Naive B cell (primary cell): ENCODE data around the gene ZNF749. TPM values are rescaled to one million over a fixed set of nuclear protein-coding genes. Genes with fewer than 3 reads are reported as not detected.

ENCODE experiments used
- ATAC-seq, 2 donors: fragments of 150-1000 bp; cut with Tn5 transposase; 2 replicates each; pipeline ENCODE4 v1.10.0; 2021; ENCODE audit warnings: low read depth in 2 of 2, mild to moderate bottlenecking in 2 of 2, moderate library complexity in 2 of 2
- DNase-seq: peaks from one replicate; pipeline ENCODE4 v3.0.0; 2022
- H3K27ac Mint-ChIP-seq, 6 donors: one replicate each; pipeline ENCODE4 v1.8.0; 2020 to 2022; ENCODE audit warnings: mild to moderate bottlenecking in 6 of 6, mixed read lengths in 6 of 6, moderate library complexity in 5 of 6, inconsistent platforms in 2 of 6
- H3K27me3 Mint-ChIP-seq, 3 donors: one replicate each; pipeline ENCODE4 v1.8.0; 2021 to 2022; ENCODE audit warnings: mixed read lengths in 3 of 3, mild to moderate bottlenecking in 1 of 3
- H3K36me3 Mint-ChIP-seq, 2 donors: one replicate each; pipeline ENCODE4 v1.8.0; 2020 to 2022; ENCODE audit warnings: mixed read lengths in 2 of 2, inconsistent platforms in 1 of 2, mild to moderate bottlenecking in 1 of 2
- H3K4me1 Mint-ChIP-seq, 3 donors: one replicate each; pipeline ENCODE4 v1.8.0; 2020 to 2022; ENCODE audit warnings: mixed read lengths in 3 of 3, inconsistent platforms in 1 of 3, mild to moderate bottlenecking in 1 of 3, moderate library complexity in 1 of 3
- H3K4me3 Mint-ChIP-seq, 8 donors: one replicate each; pipeline ENCODE4 v1.8.0; 2020 to 2022; ENCODE audit warnings: mild to moderate bottlenecking in 8 of 8, mixed read lengths in 8 of 8, moderate library complexity in 8 of 8, inconsistent platforms in 2 of 8
- H3K9me3 Mint-ChIP-seq, 7 donors: one replicate each; pipeline ENCODE4 v1.8.0; 2020 to 2022; ENCODE audit warnings: mixed read lengths in 7 of 7, mild to moderate bottlenecking in 5 of 7, inconsistent platforms in 2 of 7, moderate library complexity in 1 of 7
- polyA plus RNA-seq, 6 donors: library from polyadenylated mRNA; unstranded; fragments of 300-500 nt; fragmentation: Illumina TruSeq; gene quantifications; one replicate each; pipeline ENCODE4 v1.2.3, GENCODE V29; 2021; ENCODE audit warnings: low read depth in 6 of 6

The ZNF749 gene
- polyA plus RNA-seq, 6 donors from 2014 or later: 3.7 to 23.2 (median 14.4) TPM

DNA sequence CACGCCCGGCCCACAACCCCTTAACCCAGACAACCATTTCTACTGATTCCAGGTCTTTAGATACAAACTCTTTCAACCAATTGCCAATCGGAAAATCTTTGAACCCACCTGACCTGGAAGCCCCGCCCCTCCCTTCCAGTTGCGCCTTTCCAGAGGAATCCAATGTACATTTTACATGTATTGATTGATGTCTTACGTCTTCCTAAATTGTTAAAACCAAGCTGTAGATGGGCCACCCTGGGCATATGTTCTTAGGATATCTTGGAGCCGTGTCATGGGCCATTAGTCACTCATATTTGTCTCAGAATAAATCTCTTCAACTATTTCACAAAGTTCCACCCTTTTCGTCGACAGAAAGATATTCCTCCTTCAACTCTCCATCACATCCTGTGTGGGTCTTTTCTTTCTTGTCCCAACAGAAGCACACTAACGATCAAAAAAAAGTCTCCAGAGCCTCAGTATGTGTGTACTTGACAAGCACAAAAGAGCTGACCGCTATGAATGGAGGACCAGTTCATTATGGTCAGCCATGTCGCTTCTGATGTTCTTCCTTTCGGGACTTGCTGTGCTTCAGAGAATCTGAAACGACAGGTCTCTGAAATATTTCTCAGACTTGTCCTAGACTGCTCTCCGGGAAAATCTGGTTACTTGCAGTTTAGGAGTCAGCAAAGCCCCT, 601 bp upstream of the ZNF749 start:
- Mint-ChIP-seq H3K4me1 (peaks cover 28 to 43% (median 36%) of the 10 kb centered on the region in 3 donors), H3K27ac (peak overlapping the region; percentile 86 to 97 (median 94)), H3K4me3 (peak overlapping the region; percentile 89 to 100 (median 96)), H3K36me3 (peaks cover 7 to 10% of the 10 kb centered on the region in 2 donors), H3K27me3 (no peaks in the 10 kb centered on the region), H3K9me3 (no peaks in the 10 kb centered on the region)
- ATAC-seq (no peak), DNase-seq (no peak)

DNA sequence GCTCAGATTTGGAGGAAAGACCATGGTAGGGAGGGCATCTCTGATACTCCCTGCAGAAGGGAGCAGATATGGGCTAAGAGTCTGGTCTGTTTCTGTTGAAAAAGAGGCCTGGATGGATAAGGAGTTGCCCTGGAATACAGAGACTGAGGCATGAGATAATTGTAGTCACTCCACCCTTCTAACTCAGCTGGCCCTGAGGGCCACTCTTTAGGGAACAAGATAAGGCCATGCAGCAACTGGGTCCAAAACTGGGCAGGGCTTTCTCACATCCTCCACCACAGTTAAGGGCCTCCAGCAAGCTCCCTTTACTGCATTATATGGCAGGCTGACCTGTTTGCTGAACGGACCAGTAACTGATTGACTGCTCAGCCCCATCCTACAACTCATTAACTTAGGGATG, 1.3 kb downstream of the ZNF749 start:
- peaks cover 7 to 19% of the 10 kb centered on the region in 2 donors for H3K36me3 Mint-ChIP-seq
- peaks cover 0 to 5% (median 0%) of the 10 kb centered on the region in 7 donors for H3K9me3 Mint-ChIP-seq
- peaks cover 39 to 51% (median 48%) of the 10 kb centered on the region in 3 donors for H3K4me1 Mint-ChIP-seq
- ATAC-seq (no peak), DNase-seq (no peak)
- H3K27me3 Mint-ChIP-seq: no peaks in the 10 kb centered on the region
- peak overlapping the region; percentile 89 to 100 (median 96) for H3K4me3 Mint-ChIP-seq
- H3K27ac Mint-ChIP-seq: peak overlapping the region in 1 of 6 donors; percentile 93

DNA sequence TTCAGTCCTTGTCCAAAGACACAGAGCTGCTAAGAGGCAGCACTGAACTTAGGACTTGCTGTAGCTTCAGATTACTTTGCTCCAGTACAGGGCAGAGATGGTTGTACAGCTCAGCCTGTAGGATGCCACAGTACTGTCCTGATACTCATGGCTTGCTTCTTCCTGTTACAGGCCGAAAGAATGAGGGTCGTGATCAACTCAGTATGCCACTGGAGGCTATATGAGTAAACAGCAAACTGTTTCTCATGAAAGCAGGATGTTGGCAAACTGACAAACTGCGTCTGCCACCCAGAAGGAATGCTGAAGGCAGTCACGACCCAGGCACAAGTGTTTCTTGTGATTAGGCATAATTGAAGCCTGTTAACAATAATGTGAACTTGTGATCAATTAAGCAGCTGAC, 2.8 kb downstream of the ZNF749 start:
- Mint-ChIP-seq H3K36me3 (peaks cover 11 to 25% of the 10 kb centered on the region in 2 donors), H3K4me3 (peak overlapping the region in 1 of 8 donors; percentile 53), H3K9me3 (peaks cover 0 to 5% (median 0%) of the 10 kb centered on the region in 7 donors), H3K27me3 (no peaks in the 10 kb centered on the region), H3K4me1 (peaks cover 44 to 60% (median 53%) of the 10 kb centered on the region in 3 donors), H3K27ac (no peak overlapping the region)
- no peak for DNase-seq
- ATAC-seq: no peak

DNA sequence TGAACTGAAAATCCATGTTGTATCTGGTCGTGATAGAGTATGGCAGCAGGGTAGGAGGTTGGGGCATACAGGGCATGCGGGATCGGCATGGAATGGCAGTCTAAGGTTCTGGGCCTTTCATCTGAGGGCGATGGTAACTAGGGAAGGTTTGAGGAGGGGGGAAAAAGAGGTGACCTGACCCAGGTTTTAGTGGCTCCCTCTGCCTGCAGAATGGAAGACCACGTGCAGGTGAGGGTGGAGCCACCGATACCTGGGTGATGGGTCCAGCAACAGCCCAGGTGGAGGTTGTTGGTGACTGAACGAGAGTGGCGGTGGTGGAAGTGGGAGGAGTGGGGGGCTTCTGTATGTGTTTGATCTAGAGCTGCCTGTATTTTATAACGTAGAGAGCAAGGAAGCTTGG, 3.8 kb downstream of the ZNF749 start:
- peak overlapping the region in 1 of 8 donors; percentile 61 for H3K4me3 Mint-ChIP-seq

DNA sequence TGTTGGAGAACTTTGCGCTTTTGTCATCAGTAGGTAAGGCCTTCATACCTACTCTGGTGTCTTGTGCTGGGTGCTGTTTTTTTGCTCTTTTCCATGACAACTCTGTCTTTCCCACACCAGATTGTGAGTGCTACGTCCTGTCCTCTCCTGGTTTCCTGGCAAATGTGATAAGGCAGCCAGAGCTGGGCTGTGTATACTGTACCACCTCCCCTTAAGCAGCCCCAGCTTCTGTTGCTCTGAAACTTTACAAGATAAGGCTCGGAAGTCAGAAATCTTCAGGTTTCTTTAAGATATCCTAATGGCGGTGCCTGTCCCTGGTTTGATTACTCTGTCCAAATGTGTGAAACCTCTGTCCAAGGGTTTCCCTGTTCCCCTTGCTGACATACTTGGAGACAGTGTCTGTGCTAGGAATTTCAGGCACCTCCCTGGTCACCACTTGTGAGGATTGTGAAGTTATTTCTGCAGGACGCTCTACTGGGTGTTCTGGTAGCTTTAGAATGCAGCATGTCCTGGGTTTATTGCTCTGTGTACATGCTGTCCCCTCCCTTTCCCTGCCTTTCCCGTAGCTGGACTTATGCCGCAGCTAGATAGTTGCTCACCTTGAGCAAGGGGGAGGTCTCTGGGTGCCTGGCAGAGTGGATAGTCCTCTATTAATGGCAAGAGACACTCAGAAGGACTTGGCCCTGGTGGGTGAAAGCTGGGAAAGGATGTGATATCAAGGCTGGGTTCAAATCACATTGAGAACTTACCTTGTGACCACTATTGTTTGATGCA, 7.0 kb downstream of the ZNF749 start:
- ATAC-seq: no peak

More for the DNA sequence above, 3.8 kb downstream of the ZNF749 start:
- Mint-ChIP-seq H3K4me1 (peaks cover 44 to 67% (median 59%) of the 10 kb centered on the region in 3 donors), H3K9me3 (peaks cover 0 to 5% (median 0%) of the 10 kb centered on the region in 7 donors), H3K27me3 (no peaks in the 10 kb centered on the region), H3K36me3 (peaks cover 20 to 34% of the 10 kb centered on the region in 2 donors), H3K27ac (no peak overlapping the region)
- no peak for ATAC-seq
- no peak for DNase-seq

DNA sequence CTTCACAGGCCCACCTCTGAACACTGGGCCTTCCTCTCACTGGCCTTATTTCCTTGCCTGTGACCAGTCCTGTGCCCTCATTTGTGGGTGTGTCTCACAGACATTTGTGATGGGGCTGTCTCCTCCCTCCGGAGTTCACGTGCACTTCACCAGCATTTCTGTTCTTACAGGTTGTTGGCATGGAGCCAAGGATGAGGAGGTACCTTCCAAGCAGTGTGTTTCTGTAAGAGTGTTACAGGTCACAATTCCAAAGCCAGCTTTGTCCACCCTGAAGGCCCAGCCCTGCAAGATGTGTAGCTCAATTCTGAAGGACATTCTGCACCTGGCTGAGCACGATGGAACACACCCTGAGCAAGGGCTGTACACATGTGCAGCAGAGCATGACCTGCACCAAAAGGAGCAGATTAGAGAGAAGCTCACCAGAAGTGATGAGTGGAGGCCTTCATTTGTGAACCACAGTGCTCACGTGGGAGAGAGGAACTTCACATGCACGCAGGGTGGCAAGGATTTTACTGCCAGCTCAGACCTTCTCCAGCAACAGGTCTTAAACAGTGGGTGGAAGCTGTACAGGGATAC, 8.1 kb downstream of the ZNF749 start:
- Mint-ChIP-seq H3K4me1 (peaks cover 24 to 35% (median 35%) of the 10 kb centered on the region in 3 donors), H3K4me3 (peak overlapping the region in 1 of 8 donors; percentile 31), H3K9me3 (peaks cover 2 to 14% (median 9%) of the 10 kb centered on the region in 7 donors), H3K36me3 (peaks cover 34 to 48% of the 10 kb centered on the region in 2 donors), H3K27me3 (no peaks in the 10 kb centered on the region), H3K27ac (peak overlapping the region in 2 of 6 donors; percentile 53 to 78)
- ATAC-seq: no peak
- DNase-seq: no peak

More for the DNA sequence above, 7.0 kb downstream of the ZNF749 start:
- Mint-ChIP-seq H3K9me3 (peaks cover 2 to 14% (median 9%) of the 10 kb centered on the region in 7 donors), H3K4me3 (no peak overlapping the region), H3K36me3 (peaks cover 34 to 48% of the 10 kb centered on the region in 2 donors), H3K27ac (peak overlapping the region in 2 of 6 donors; percentile 13 to 53), H3K4me1 (peaks cover 24 to 40% (median 35%) of the 10 kb centered on the region in 3 donors), H3K27me3 (no peaks in the 10 kb centered on the region)
- no peak for DNase-seq

DNA sequence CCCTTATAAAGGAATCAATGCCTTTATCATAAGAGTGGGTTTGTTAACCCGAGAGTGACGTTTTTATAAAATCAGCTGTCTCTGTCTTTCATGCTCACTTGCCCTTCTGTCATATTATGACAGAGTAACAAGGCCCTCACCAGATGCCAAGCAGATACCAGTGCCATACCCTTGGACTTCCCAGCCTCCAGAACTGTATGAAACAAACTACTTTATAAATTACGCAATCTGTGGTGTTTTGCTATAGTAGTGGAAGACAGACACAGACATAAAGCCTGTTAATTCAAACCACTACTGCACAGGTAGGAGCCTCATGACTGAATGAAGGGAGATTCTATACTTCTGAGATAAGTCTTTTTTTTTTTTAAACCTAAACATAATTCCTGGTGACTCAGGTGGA, 17.2 kb downstream of the ZNF749 start:
- Mint-ChIP-seq H3K36me3 (peaks cover 7 to 11% of the 10 kb centered on the region in 2 donors), H3K27me3 (no peaks in the 10 kb centered on the region), H3K9me3 (peaks cover 0 to 13% (median 0%) of the 10 kb centered on the region in 7 donors), H3K4me3 (no peak overlapping the region), H3K27ac (no peak overlapping the region), H3K4me1 (no peaks in the 10 kb centered on the region)
- ATAC-seq: no peak
- no peak for DNase-seq

DNA sequence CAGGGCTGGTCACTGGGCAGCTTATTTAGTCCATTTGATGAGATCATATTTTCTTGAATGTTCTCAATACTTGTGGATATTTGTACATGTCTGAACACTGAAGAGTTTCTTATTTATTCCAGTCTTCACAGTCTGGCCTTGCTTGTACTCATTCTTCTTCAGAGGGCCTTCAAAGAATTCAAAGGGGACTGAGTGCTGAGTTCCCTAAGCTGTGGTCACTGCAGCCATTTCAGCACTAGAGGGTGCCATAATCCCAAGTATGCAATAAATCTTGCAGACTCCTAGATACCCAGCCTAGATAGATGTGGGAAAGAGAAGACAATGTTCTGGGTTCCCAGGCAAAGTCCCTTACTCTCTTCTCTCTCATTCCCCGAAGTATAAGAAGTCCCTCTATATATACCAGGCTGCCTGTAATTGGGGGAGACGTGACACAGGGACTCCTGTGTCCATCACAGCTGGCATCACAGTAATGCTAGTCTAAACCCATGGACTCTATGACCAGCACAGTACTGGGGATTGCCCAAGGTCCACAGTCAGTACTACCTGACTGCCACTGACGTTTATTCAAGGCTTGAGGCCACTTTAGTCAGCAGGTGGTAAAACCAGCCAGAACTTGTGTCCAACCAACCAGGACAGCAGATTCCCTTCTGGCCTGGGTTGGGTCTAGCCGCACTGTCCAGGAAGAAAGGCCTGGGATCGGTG, 30.7 kb downstream of the ZNF749 start:
- DNase-seq (peak; percentile 17), ATAC-seq (peak; percentile 48 to 56)
- H3K4me3 Mint-ChIP-seq: no peak overlapping the region
- H3K27me3 Mint-ChIP-seq: no peaks in the 10 kb centered on the region
- no peaks in the 10 kb centered on the region for H3K4me1 Mint-ChIP-seq
- peaks cover 9 to 78% (median 45%) of the 10 kb centered on the region in 7 donors for H3K9me3 Mint-ChIP-seq
- H3K36me3 Mint-ChIP-seq: peaks cover 29 to 36% of the 10 kb centered on the region in 2 donors
- H3K27ac Mint-ChIP-seq: no peak overlapping the region

DNA sequence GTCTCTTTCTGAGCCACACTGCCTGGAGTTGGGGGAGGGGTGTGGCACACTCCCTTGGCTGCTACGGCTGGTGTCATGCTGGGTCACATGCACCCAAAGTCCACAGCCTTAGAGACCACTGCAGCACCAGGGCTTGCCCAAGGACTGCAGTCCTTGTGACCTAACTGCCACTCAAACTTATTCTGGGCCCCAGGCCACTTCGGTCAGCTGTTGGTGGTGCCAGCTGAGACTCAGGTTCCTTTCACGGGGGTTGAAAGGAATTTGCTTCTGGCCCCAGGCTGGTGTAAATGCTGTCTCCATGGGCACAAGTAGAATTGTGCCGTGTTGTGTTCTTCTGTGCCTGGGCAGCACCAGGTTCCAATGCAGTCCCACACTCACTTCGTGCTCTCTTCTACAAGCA, 31.4 kb downstream of the ZNF749 start:
- peaks cover 9 to 78% (median 52%) of the 10 kb centered on the region in 7 donors for H3K9me3 Mint-ChIP-seq
- no peak for ATAC-seq

DNA sequence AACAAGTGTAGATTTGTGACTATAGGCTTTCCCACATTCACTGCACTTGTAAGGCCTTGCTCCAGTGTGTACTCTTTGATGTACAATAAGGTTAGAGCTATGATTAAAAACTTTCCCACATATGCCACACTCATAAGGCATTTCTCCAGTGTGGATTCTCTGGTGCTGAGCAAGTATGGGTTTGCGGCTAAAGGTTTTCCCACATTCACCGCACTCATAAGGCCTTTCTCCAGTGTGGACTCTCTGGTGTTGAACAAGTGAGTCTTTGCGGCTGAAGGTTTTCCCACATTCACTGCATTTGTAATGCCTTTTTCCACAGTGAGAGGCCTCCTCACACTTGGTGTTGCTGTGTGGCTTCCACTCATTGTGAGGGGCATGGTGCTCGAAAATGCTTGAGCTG, 38.5 kb downstream of the ZNF749 start:
- peaks cover 21 to 95% (median 73%) of the 10 kb centered on the region in 7 donors for H3K9me3 Mint-ChIP-seq
- no peak overlapping the region for H3K27ac Mint-ChIP-seq
- ATAC-seq (no peak), DNase-seq (no peak)
- H3K4me1 Mint-ChIP-seq: peaks cover 21 to 39% (median 28%) of the 10 kb centered on the region in 3 donors
- H3K27me3 Mint-ChIP-seq: no peaks in the 10 kb centered on the region
- peaks cover 62 to 70% of the 10 kb centered on the region in 2 donors for H3K36me3 Mint-ChIP-seq
- no peak overlapping the region for H3K4me3 Mint-ChIP-seq

More for the DNA sequence above, 31.4 kb downstream of the ZNF749 start:
- H3K4me3 Mint-ChIP-seq: no peak overlapping the region
- H3K27me3 Mint-ChIP-seq: no peaks in the 10 kb centered on the region
- H3K4me1 Mint-ChIP-seq: no peaks in the 10 kb centered on the region
- H3K36me3 Mint-ChIP-seq: peaks cover 27 to 43% of the 10 kb centered on the region in 2 donors
- H3K27ac Mint-ChIP-seq: no peak overlapping the region
- no peak for DNase-seq

DNA sequence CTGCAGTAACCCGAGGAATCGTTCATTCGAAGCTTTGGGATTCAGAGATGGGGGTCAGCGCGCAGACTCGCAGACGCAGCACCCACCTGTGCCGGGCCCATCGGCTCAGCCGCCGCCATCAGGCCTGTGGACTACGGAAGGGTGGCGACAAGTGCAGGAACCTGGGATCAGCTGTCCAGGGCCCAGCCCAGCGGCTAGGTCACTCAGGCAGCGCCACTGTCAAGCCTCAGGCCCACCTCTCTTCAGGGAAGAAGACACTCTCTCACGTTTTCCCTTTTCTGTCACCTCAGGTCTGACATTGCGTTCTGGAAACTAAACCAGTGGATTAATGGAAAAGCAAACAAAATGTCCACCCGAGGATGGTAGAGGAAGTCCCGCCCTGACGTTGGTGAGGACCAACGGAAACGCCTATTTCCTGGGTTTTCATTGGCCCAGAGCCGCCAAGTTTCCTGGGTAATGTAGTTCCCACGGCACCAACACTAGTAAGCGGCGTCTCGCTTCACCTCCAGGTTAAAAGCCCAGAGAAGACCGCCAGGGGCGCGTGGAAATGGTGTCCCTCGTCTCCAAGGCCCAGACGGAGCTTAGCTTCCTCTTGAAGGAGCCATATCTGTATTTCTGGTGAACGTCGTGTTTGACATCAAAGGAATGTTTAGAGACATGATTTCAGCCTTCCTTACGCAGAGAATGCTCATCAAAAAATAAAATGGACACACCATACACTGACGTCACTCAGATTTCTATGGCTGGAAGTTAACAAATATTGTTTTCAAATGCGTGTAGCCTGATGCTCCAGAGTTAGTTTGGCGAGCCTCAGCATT, 42.3 kb downstream of the ZNF749 start, which contains the start of gene ZNF772:
Gene ZNF772 (minus strand): TSS at position 376 of the 818 bp plus-strand sequence. CDS start 257 bp downstream, at position 119.
- H3K9me3 Mint-ChIP-seq: peaks cover 29 to 61% (median 45%) of the 10 kb centered on the region in 7 donors
- H3K4me1 Mint-ChIP-seq: peaks cover 21 to 39% (median 28%) of the 10 kb centered on the region in 3 donors
- H3K4me3 Mint-ChIP-seq: peak within 1 kb of the TSS; percentile 89 to 99 (median 94)
- peaks cover 0 to 8% (median 8%) of the 10 kb centered on the region in 3 donors for H3K27me3 Mint-ChIP-seq
- peak; percentile 99 for ATAC-seq
- H3K27ac Mint-ChIP-seq: peak within 1 kb of the TSS; percentile 87 to 97 (median 94)
- peaks cover 38 to 62% of the 10 kb centered on the region in 2 donors for H3K36me3 Mint-ChIP-seq
- peak; percentile 90 for DNase-seq
